ENCODE results near the gene EMC8.

Gene EMC8

GRCh38 chr16:85774811-85775210 lies 24.5 kb downstream of the EMC8 start:
- DNase-seq = no peak
- TF ChIP-seq GATA1 (IDR thresholded peaks at IDR 0.05; ENCODE audit: low read depth, low read length) = no peak
- no peak for TF ChIP-seq POLR2A (IDR thresholded peaks at IDR 0.05; ENCODE audit: low read length)

GRCh38 chr16:85774136-85774535 lies 25.2 kb downstream of the EMC8 start:
- no peak for TF ChIP-seq POLR2A (IDR thresholded peaks at IDR 0.05; ENCODE audit: low read length)
- TF ChIP-seq GATA1 (IDR thresholded peaks at IDR 0.05; ENCODE audit: low read depth, low read length) = no peak
- DNase-seq = no peak

- no peak for DNase-seq
- TF ChIP-seq POLR2A (IDR thresholded peaks at IDR 0.05; ENCODE audit: low read length) = no peak
- TF ChIP-seq GATA1 (IDR thresholded peaks at IDR 0.05; ENCODE audit: low read depth, low read length) = no peak
These were observed 26.3 kb downstream of the EMC8 start for GRCh38 chr16:85773044-85773443.

GRCh38 chr16:85770741-85771140 lies 28.6 kb downstream of the EMC8 start:
- TF ChIP-seq POLR2A (IDR thresholded peaks at IDR 0.05; ENCODE audit: low read length) (no peak), GATA1 (IDR thresholded peaks at IDR 0.05; ENCODE audit: low read depth, low read length) (no peak)
- DNase-seq = no peak

GRCh38 chr16:85768199-85768598 lies 31.1 kb downstream of the EMC8 start:
- no peak for TF ChIP-seq POLR2A (IDR thresholded peaks at IDR 0.05; ENCODE audit: low read length)
- TF ChIP-seq GATA1 (IDR thresholded peaks at IDR 0.05; ENCODE audit: low read depth, low read length) = no peak
- no peak for DNase-seq

- DNase-seq = peak in 1 of 2 experiments; percentile 36
- TF ChIP-seq POLR2A (IDR thresholded peaks at IDR 0.05; ENCODE audit: low read length) = no peak
- TF ChIP-seq GATA1 (IDR thresholded peaks at IDR 0.05; ENCODE audit: low read depth, low read length) = no peak
These were observed 31.8 kb downstream of the EMC8 start for GRCh38 chr16:85767531-85767930.

- TF ChIP-seq POLR2A (IDR thresholded peaks at IDR 0.05; ENCODE audit: low read length) (no peak), GATA1 (IDR thresholded peaks at IDR 0.05; ENCODE audit: low read depth, low read length) (no peak)
- DNase-seq = no peak
These were observed 33.6 kb downstream of the EMC8 start for GRCh38 chr16:85765767-85766166.

GRCh38 chr16:85765211-85765610 lies 34.1 kb downstream of the EMC8 start:
- no peak for DNase-seq
- TF ChIP-seq GATA1 (IDR thresholded peaks at IDR 0.05; ENCODE audit: low read depth, low read length) = no peak

GRCh38 chr16:85763616-85764015 lies 35.7 kb downstream of the EMC8 start:
- no peak for DNase-seq
- TF ChIP-seq POLR2A (IDR thresholded peaks at IDR 0.05; ENCODE audit: low read length) = no peak
- no peak for TF ChIP-seq GATA1 (IDR thresholded peaks at IDR 0.05; ENCODE audit: low read depth, low read length)

GRCh38 chr16:85762970-85763369 lies 36.4 kb downstream of the EMC8 start:
- DNase-seq = no peak
- TF ChIP-seq POLR2A (IDR thresholded peaks at IDR 0.05; ENCODE audit: low read length) (no peak), GATA1 (IDR thresholded peaks at IDR 0.05; ENCODE audit: low read depth, low read length) (no peak)

GRCh38 chr16:85761861-85762260 lies 37.5 kb downstream of the EMC8 start:
- DNase-seq = no peak
- no peak for TF ChIP-seq GATA1 (IDR thresholded peaks at IDR 0.05; ENCODE audit: low read depth, low read length)
- TF ChIP-seq POLR2A (IDR thresholded peaks at IDR 0.05; ENCODE audit: low read length) = no peak

GRCh38 chr16:85759631-85760419 lies 39.5 kb downstream of the EMC8 start:
- no peak for TF ChIP-seq POLR2A (IDR thresholded peaks at IDR 0.05; ENCODE audit: low read length)
- no peak for TF ChIP-seq GATA1 (IDR thresholded peaks at IDR 0.05; ENCODE audit: low read depth, low read length)
- peak; percentile 33 to 56 for DNase-seq

GRCh38 chr16:85759136-85759535 lies 40.2 kb downstream of the EMC8 start:
- TF ChIP-seq POLR2A (IDR thresholded peaks at IDR 0.05; ENCODE audit: low read length) (no peak), GATA1 (IDR thresholded peaks at IDR 0.05; ENCODE audit: low read depth, low read length) (no peak)
- no peak for DNase-seq

GRCh38 chr16:85757341-85757822 lies 42.0 kb downstream of the EMC8 start:
- no peak for DNase-seq
- TF ChIP-seq GATA1 (IDR thresholded peaks at IDR 0.05; ENCODE audit: low read depth, low read length) (no peak), POLR2A (IDR thresholded peaks at IDR 0.05; ENCODE audit: low read length) (no peak)
